ENCODE results near the gene CAPZA2. TPM values are rescaled to one million over a fixed set of nuclear protein-coding genes. Genes with fewer than 3 reads are reported as not detected.

CAPZA2 gene
- polyA plus RNA-seq, 1 experiment, result 47.4 TPM

DNA sequence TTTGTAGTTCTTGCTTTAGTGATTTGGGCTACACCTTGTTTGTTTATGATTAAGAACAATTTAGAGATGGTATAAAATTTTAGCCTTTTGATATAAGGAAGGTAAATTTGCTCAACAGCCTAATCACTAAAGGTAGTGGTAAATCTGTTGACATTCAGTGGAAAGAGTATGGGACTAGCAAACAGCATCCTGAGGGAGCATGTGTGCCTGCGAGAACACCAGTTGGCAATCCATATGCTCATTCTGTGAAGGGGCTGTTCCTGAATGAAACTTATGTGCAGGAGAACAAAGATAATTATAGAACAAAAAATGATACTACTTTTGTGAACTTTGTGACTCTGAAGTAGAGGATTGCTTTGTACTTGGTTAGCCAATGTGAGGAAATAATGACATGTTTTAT lies 44.0 kb downstream of the CAPZA2 start:
- Histone ChIP-seq H3K27me3 (ENCODE audit: control insufficient read depth, insufficient read depth, low read length) (no peaks in the 10 kb centered on the region), H3K4me3 (ENCODE audit: low read depth, low read length) (no peak overlapping the region), H3K36me3 (ENCODE audit: control insufficient read depth, insufficient read depth, low read length) (peaks cover 3% of the 10 kb centered on the region; the same call in 1 of the 2 replicates)
- POLR2A ChIA-PET, result no interaction called here
- no peak for DNase-seq (ENCODE audit: low read depth)
- TF ChIP-seq, protein P1, sequence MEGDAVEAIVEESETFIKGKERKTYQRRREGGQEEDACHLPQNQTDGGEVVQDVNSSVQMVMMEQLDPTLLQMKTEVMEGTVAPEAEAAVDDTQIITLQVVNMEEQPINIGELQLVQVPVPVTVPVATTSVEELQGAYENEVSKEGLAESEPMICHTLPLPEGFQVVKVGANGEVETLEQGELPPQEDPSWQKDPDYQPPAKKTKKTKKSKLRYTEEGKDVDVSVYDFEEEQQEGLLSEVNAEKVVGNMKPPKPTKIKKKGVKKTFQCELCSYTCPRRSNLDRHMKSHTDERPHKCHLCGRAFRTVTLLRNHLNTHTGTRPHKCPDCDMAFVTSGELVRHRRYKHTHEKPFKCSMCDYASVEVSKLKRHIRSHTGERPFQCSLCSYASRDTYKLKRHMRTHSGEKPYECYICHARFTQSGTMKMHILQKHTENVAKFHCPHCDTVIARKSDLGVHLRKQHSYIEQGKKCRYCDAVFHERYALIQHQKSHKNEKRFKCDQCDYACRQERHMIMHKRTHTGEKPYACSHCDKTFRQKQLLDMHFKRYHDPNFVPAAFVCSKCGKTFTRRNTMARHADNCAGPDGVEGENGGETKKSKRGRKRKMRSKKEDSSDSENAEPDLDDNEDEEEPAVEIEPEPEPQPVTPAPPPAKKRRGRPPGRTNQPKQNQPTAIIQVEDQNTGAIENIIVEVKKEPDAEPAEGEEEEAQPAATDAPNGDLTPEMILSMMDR (IDR thresholded peaks at IDR 0.05; ENCODE audit: insufficient read depth, low read depth, low read length), result no peak
- CTCF ChIA-PET, result no interaction called here

DNA sequence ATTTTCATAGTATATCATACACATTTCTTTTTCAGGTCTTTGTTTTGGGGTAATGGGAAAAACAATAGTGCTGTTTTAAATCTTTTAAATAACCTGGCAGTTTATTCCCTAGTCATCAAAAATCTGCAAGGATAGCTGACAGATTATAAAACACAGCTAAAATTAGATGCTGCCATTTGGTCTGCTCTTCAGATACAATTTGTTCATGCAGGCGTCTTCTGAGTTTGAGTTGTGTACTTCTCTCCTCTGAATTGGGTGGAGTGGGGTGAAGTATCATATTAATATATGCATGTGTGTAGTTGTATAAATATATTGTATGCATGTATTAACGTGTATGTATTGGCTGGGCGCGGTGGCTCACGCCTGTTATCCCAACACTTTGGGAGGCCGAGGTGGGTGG lies 48.0 kb downstream of the CAPZA2 start:
- Histone ChIP-seq H3K36me3 (ENCODE audit: control insufficient read depth, insufficient read depth, low read length) (peaks cover 7% of the 10 kb centered on the region), H3K4me3 (ENCODE audit: low read depth, low read length) (no peak overlapping the region), H3K27me3 (ENCODE audit: control insufficient read depth, insufficient read depth, low read length) (no peaks in the 10 kb centered on the region)
- CTCF ChIA-PET, result interaction anchor here (1.6 kb wide), 1 partner anchor 18 kb away, joined by 4 read pairs; no protein-coding TSS in a partner anchor
- POLR2A ChIA-PET, result no interaction called here
- no peak for DNase-seq (ENCODE audit: low read depth)
- TF ChIP-seq, protein P1 (IDR thresholded peaks at IDR 0.05; ENCODE audit: insufficient read depth, low read depth, low read length), result no peak

DNA sequence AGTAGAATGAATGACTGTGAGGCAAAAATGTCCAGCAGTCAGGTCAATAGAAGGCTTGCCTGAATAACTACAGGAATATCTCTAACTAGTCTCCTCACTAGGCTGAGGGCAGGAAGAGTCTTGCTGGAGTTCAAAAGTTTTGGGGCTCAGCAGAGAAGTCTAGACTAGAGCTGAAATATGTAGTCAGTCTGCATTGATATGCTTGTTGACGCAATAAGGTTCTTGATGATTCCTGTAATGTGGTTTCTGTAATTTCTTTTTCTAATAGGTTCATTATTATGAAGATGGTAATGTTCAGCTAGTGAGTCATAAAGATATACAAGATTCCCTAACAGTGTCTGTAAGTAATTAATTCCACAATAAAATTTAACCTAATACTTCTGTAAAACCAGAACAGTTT lies 49.4 kb downstream of the CAPZA2 start:
- Histone ChIP-seq H3K4me3 (ENCODE audit: low read depth, low read length) (no peak overlapping the region), H3K36me3 (ENCODE audit: control insufficient read depth, insufficient read depth, low read length) (peaks cover 7% of the 10 kb centered on the region), H3K27me3 (ENCODE audit: control insufficient read depth, insufficient read depth, low read length) (no peaks in the 10 kb centered on the region)
- peak; percentile 26 for DNase-seq (ENCODE audit: low read depth)
- CTCF ChIA-PET, result interaction anchor here (1.5 to 1.6 kb wide), 2 partner anchors 15 to 17 kb away, joined by 4 read pairs; no protein-coding TSS in a partner anchor
- TF ChIP-seq, protein P1 (IDR thresholded peaks at IDR 0.05; ENCODE audit: insufficient read depth, low read depth, low read length), result no peak
- POLR2A ChIA-PET, result no interaction called here

DNA sequence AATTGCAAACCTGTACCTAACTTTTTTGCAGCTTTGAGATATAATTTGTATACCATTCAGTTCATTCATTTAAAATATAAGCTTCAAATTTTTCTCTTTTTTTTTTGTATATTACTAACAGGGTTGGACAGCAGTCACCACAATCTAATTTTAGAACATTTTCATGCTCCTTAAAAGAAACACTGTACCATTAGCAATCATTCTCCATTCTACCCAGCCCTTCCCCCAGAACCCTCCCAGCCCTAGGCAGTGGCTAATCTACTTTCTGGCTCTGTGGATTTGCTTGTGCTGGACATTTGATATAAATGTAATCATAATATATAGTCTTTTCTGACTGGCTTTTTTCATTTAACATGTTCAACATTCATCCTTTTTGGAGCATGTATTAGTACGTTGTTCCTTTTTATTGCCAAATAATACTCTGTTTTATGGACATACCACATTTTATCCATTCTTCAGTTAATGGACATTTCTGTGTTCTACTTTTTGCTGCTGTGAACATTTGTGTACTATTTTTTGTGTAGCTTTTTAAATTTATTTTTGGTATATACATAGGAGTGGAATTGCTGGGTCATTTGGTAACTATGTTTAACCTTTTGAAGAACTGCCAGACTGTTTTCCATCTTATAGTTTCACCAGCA lies 50.0 kb downstream of the CAPZA2 start:
- no peak for DNase-seq (ENCODE audit: low read depth)
- no peaks in the 10 kb centered on the region for H3K27me3 ChIP-seq (ENCODE audit: control insufficient read depth, insufficient read depth, low read length)
- CTCF ChIA-PET, result interaction anchor here (0.6 to 1.6 kb wide), 4 partner anchors 14 to 546 kb away, joined by 3 to 4 read pairs (median 4); no protein-coding TSS in a partner anchor
- POLR2A ChIA-PET, result no interaction called here
- TF ChIP-seq, protein P1 (IDR thresholded peaks at IDR 0.05; ENCODE audit: insufficient read depth, low read depth, low read length), result no peak
- peaks cover 7% of the 10 kb centered on the region for H3K36me3 ChIP-seq (ENCODE audit: control insufficient read depth, insufficient read depth, low read length)
- H3K4me3 ChIP-seq (ENCODE audit: low read depth, low read length), result no peak overlapping the region

DNA sequence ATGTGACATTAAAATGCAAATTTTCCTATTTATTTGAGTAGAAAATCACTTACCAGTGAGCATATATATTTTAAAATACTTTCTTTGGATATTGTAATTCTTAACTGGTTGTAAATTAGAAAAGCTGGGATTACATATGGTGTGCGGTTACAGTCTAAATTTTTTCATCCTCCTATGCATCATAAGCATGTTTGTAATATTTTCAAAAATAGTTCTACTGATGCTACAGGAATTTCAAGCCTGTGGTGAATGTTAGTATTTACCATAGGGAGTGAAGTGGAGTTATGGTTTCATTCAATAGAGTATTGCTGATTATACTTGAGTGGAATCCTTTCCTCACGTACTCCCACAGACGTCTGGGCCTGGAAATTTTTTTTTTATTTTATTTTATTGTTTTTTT lies 56.3 kb downstream of the CAPZA2 start:
- CTCF ChIA-PET, result interaction anchor here (1.2 to 3.7 kb wide), 2 partner anchors 10 to 12 kb away, joined by 3 to 11 read pairs; no protein-coding TSS in a partner anchor
- POLR2A ChIA-PET, result no interaction called here
- no peak overlapping the region for H3K4me3 ChIP-seq (ENCODE audit: low read depth, low read length)
- no peaks in the 10 kb centered on the region for H3K27me3 ChIP-seq (ENCODE audit: control insufficient read depth, insufficient read depth, low read length)
- TF ChIP-seq, protein P1 (IDR thresholded peaks at IDR 0.05; ENCODE audit: insufficient read depth, low read depth, low read length), result no peak
- no peak for DNase-seq (ENCODE audit: low read depth)
- H3K36me3 ChIP-seq (ENCODE audit: control insufficient read depth, insufficient read depth, low read length), result peaks cover 5% of the 10 kb centered on the region

Measured in BJ (cell line).